Activated CD4-positive, alpha-beta T cell treated with anti-CD3 and anti-CD28 coated beads for 36 hours (primary cell): Measurements from ENCODE around the gene PRR5L. TPM values are rescaled to one million over a fixed set of nuclear protein-coding genes. Genes with fewer than 3 reads are reported as not detected.

Experiments used
- ATAC-seq: fragments of 200-7000 bp; cut with Tn5 transposase; one replicate; pipeline ENCODE4 v1.10.0; 2021; ENCODE audit warnings: mild to moderate bottlenecking, moderate library complexity
- CTCF ChIA-PET: fragments of 350-600 bp; sonication (Branson Sonifier 250); formaldehyde crosslinking; loops from one replicate; lab custom pipeline; 2021; ENCODE audit warnings: antibody characterized with exemption; lab: Charles Lee
- POLR2A ChIA-PET: fragments of 350-600 bp; sonication (Branson Sonifier 250); formaldehyde crosslinking; loops from one replicate; lab custom pipeline; 2021; ENCODE audit warnings: antibody characterized with exemption, inconsistent platforms; lab: Charles Lee
- DNase-seq: peaks from one replicate; pipeline ENCODE4 v3.0.0-alpha.2; 2020
- H3K27ac Mint-ChIP-seq: one replicate; pipeline ENCODE4 v1.8.0; 2021; ENCODE audit warnings: mixed read lengths
- H3K27me3 Mint-ChIP-seq: one replicate; pipeline ENCODE4 v1.8.0; 2021; ENCODE audit warnings: mixed read lengths
- H3K36me3 Mint-ChIP-seq: one replicate; pipeline ENCODE4 v1.8.0; 2021; ENCODE audit warnings: low read depth, mixed read lengths
- H3K4me1 Mint-ChIP-seq: one replicate; pipeline ENCODE4 v1.8.0; 2021; ENCODE audit warnings: mixed read lengths
- H3K4me3 Mint-ChIP-seq: one replicate; pipeline ENCODE4 v1.8.0; 2021; ENCODE audit warnings: mild to moderate bottlenecking, moderate library complexity, mixed read lengths
- H3K9me3 Mint-ChIP-seq: one replicate; pipeline ENCODE4 v1.8.0; 2021; ENCODE audit warnings: low read depth, mixed read lengths
- intact Hi-C, 2 experiments: fragments of 100-400 bp; cut with DNase I in 1 of 2; cut with micrococcal nuclease in 1 of 2; formaldehyde crosslinking; loops; one replicate each; pipeline versions ENCODE4 v1.14.2 to v1.15.1; 2022 to 2024; cut with DNase I, micrococcal nuclease
- total RNA-seq, 2 experiments: library from RNA; stranded (reverse); gene quantifications; one replicate each; pipeline ENCODE4 v1.2.3, GENCODE V29; 2021

PRR5L gene
- total RNA-seq, 2 experiments from 2014 or later, result 23.2 to 28.6 TPM

DNA sequence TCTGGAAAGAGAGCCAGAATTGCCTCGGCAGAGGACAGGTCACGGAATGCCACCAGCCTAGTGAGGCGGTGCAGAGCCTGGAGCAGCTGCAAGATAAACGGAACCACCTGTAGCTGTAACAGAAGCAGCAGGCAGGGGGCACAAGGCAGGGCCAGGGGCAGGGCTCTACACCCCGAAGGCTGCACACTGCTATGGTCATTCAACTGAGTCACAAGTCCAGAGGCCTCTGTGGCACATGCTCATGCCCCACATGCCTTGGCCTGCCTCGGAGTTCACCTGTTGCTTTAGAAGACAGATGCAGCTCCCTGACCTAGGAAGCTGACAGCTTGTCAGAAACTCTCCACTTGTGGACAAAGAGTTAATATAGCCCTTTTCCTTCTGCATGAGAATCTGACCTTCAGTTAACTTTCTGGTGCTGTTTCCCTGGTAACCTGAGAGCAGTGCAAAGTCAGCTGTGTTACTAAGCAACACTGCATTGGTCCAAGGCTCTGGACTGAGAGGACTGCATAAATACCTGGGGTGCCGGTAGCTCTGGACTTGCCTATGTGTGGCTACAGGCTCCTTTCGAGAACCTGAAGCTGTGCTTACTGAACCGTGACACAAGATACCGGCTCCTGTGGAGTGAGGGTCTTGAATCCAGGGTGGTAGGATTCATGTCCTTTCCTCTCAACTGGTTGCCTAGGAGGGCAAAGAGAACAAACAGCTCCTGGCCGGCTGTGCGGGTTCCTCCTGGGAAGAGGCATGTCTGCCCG lies 17.4 kb upstream of the PRR5L start:
- Mint-ChIP-seq H3K27me3 (no peaks in the 10 kb centered on the region), H3K27ac (no peak overlapping the region), H3K4me3 (no peak overlapping the region), H3K4me1 (peaks cover 2% of the 10 kb centered on the region), H3K36me3 (peaks cover 16% of the 10 kb centered on the region), H3K9me3 (no peaks in the 10 kb centered on the region)
- ATAC-seq, result no peak
- CTCF ChIA-PET, result interaction anchor here (0.6 to 4.4 kb wide), 6 partner anchors 9 to 370 kb away, joined by 3 to 17 read pairs (median 4); no protein-coding TSS in a partner anchor
- DNase-seq, result no peak
- POLR2A ChIA-PET, result no interaction called here
- intact Hi-C loops, result no loop called here

DNA sequence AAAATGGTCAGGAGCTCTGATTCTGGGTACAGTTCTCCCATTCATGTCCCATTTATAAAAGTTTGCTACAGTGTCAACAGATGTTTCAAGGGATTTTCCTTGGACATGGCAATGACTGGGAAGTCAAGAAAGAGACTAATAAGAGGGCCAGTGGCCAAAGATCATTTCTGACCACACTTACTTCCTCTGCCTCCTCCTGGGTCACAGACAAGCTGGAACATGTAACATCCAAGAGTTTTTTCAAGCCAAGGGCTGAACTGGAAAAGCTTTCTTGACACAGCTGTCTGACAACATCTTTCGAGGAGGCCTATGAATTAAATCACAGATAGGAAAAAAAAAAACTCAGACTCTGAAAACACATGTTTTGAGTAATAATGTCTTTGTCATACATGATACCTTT lies 15.6 kb upstream of the PRR5L start:
- POLR2A ChIA-PET, result no interaction called here
- H3K4me3 Mint-ChIP-seq, result no peak overlapping the region

DNA sequence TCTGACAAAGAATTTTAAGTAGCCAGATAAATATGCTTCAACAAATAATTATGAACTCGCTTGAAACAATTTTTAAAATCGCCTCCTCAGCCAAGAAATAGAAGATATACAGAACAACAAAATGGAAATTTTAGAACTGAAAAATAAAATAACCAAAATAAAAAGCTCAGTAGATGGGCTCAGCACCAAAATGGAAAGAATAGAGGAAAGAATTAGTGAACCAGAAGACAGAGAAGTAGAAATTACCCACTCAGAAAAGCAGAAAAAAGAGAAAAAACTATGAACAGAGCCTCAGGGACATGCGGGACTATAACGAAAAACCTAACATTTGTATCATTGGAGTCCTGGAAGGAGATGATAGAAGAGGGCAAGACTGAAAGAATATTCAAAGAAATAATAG lies 14.2 kb upstream of the PRR5L start:
- Mint-ChIP-seq H3K4me3 (no peak overlapping the region), H3K27me3 (no peaks in the 10 kb centered on the region), H3K9me3 (no peaks in the 10 kb centered on the region), H3K27ac (no peak overlapping the region), H3K4me1 (peaks cover 7% of the 10 kb centered on the region), H3K36me3 (peaks cover 5% of the 10 kb centered on the region)
- ATAC-seq (no peak), DNase-seq (no peak)
- ChIA-PET POLR2A (no interaction called here), CTCF (interaction anchor here (0.6 to 4.4 kb wide), 4 partner anchors 15 to 282 kb away, joined by 4 to 17 read pairs (median 6); no protein-coding TSS in a partner anchor)
- intact Hi-C loops, result loop anchor here in 1 of 2 experiments (10.0 kb wide), 1 partner anchor 1367 kb away; the partner anchor contains the start of genes APIP and PDHX

More for the DNA sequence above, 15.6 kb upstream of the PRR5L start:
- intact Hi-C loops, result loop anchor here in 1 of 2 experiments (10.0 kb wide), 1 partner anchor 1366 kb away; the partner anchor contains the start of genes APIP and PDHX
- CTCF ChIA-PET, result interaction anchor here (0.7 to 4.4 kb wide), 5 partner anchors 8 to 213 kb away, joined by 3 to 17 read pairs (median 4); no protein-coding TSS in a partner anchor
- peaks cover 5% of the 10 kb centered on the region for H3K36me3 Mint-ChIP-seq
- no peaks in the 10 kb centered on the region for H3K27me3 Mint-ChIP-seq
- H3K27ac Mint-ChIP-seq, result no peak overlapping the region
- ATAC-seq (no peak), DNase-seq (no peak)
- peaks cover 7% of the 10 kb centered on the region for H3K4me1 Mint-ChIP-seq
- no peaks in the 10 kb centered on the region for H3K9me3 Mint-ChIP-seq

DNA sequence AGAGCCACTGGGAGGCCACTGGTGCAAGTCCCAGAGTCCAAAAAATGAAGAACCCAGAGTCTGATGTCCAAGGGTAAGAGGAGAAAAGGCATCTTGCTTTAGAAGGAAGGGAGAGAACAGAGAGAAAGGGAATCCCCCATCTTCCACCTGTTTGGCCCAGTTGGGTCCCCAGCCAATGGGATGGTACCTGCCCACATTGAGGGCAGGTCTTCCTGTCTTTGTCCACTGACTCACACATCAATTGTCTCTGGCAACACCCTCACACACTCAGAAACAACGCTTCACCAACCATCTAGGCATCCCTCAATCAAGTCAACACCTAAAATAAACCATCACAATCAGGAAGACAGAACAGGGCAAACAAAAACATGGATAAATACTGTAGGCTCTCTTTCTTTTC lies 13.2 kb upstream of the PRR5L start:
- H3K27me3 Mint-ChIP-seq, result no peaks in the 10 kb centered on the region
- intact Hi-C loops, result loop anchor here in 1 of 2 experiments (10.0 kb wide), 1 partner anchor 1368 kb away; the partner anchor contains the start of genes APIP and PDHX
- ChIA-PET POLR2A (no interaction called here), CTCF (no interaction called here)
- H3K27ac Mint-ChIP-seq, result no peak overlapping the region
- H3K4me1 Mint-ChIP-seq, result peaks cover 12% of the 10 kb centered on the region
- H3K36me3 Mint-ChIP-seq, result peaks cover 2% of the 10 kb centered on the region
- DNase-seq (no peak), ATAC-seq (no peak)
- H3K9me3 Mint-ChIP-seq, result no peaks in the 10 kb centered on the region
- H3K4me3 Mint-ChIP-seq, result no peak overlapping the region

DNA sequence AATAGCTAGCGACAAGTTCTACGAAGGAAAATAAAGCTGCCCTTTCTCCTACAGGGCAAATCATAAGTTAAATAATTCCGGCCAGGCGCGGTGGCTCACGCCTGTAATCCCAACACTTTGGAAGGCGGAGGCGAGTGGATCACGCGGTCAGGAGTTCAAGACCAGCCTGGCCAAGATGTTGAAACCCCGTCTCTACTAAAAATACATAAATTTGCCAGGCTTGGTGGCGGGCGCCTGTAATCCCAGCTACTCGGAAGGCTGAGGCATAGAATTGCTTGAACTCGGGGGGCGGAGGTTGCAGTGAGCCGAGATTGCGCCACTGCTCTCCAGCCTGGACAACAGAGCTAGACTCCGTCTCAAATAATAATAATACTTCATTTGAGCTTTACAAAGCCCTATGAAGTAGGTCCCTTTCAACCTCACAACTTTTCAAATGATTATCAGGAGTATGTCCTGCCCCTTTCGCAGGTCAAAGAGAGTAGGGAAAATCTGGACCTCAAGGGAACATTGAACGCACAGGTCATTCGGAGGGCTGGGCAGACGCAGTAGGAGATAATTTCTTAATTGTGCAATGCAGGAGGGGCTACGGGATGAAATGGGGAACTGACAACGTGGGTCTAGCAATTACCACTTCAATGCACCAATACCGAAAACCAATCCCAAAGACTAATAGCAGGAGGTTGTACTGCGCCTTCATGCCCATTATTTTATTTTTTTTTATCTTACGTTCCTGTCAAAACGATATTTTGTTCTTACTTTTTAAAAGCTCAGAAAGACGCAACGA lies 7.5 kb upstream of the PRR5L start:
- ChIA-PET CTCF (interaction anchor here (0.6 to 8.9 kb wide), 9 partner anchors 9 to 669 kb away, joined by 3 to 144 read pairs (median 3); no protein-coding TSS in a partner anchor), POLR2A (no interaction called here)
- H3K36me3 Mint-ChIP-seq, result no peaks in the 10 kb centered on the region
- H3K4me3 Mint-ChIP-seq, result peak overlapping the region; percentile 83
- intact Hi-C loops, result loop anchor here (1.0 to 10.0 kb wide), 8 partner anchors 66 to 1374 kb away; partner anchors contain the start of genes TRAF6 (in 2 of the 2), TRIM44 (in 2 of the 2), APIP (in 1 of the 2) and PDHX (in 1 of the 2)
- no peaks in the 10 kb centered on the region for H3K27me3 Mint-ChIP-seq
- H3K9me3 Mint-ChIP-seq, result no peaks in the 10 kb centered on the region
- no peak for DNase-seq
- peak overlapping the region; percentile 90 for H3K27ac Mint-ChIP-seq
- H3K4me1 Mint-ChIP-seq, result peaks cover 34% of the 10 kb centered on the region
- no peak for ATAC-seq

DNA sequence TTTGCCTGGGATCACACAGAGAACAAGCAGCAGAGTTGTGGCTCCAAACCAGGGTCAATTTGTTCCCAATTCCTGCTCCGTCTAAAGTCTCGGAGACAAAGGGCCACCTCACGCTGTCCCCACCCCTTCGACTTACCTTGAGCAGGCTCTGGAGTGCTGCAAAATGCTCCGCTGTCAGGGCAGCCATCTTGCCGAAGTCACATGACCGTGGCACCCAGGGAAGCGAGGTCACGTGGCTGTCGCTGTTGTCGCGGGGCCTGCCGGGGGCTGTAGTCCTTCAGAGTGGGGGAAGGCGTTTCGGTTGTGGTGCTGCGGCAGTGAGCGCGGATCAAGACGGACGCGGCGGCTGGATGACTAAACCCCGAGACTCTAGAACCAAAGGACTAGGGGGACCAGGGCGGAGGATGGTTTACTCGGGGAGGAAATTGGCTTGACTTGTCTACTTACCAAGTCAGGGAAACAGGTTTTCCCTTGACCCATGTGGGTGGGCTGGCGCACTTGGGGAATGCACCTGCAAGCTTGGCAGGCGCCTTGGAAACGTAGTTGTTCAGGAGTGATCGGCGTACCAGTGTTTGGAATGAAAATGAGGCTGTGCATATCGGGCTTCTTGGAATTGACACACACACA lies 6.7 kb upstream of the PRR5L start, which contains the start of gene COMMD9:
Gene COMMD9, minus strand, starts transcription at position 199 of the 627 bp plus-strand sequence. Its CDS starts 12 bp downstream, at position 187.
- Mint-ChIP-seq H3K27ac (peak within 1 kb of the TSS; percentile 90), H3K27me3 (no peaks in the 10 kb centered on the region), H3K36me3 (no peaks in the 10 kb centered on the region), H3K9me3 (no peaks in the 10 kb centered on the region), H3K4me3 (peak within 1 kb of the TSS; percentile 83), H3K4me1 (peaks cover 34% of the 10 kb centered on the region)
- DNase-seq (peak; percentile 98), ATAC-seq (peak; percentile 99)
- CTCF ChIA-PET, result interaction anchor here (0.6 to 8.9 kb wide), 14 partner anchors 9 to 487 kb away, joined by 3 to 144 read pairs (median 4); no protein-coding TSS in a partner anchor
- intact Hi-C loops, result loop anchor here (1.0 to 10.0 kb wide), 8 partner anchors 65 to 1375 kb away; partner anchors contain the start of genes TRAF6 (in 2 of the 2), TRIM44 (in 2 of the 2), APIP (in 1 of the 2) and PDHX (in 1 of the 2)
- POLR2A ChIA-PET, result no interaction called here

DNA sequence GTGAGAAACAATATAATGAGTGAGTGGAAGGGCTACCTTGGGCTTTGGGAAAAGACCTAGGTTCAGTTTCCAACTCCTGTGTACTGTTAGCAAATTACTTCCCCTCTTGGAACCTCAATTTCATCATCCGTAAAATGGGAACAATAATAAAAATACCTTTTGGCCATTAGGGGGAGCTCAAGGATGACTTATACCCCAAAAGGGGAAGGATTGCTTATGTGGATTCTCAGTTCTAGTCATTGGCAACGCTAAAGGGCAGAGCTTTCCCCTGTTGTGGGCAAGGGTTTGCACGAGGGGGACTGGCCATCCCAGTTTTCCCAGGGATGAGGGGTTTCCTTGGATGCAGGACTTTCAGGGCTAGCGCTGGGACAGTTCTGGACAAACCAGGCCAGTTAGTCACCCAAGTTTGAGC lies 3.8 kb upstream of the PRR5L start:
- Mint-ChIP-seq H3K36me3 (no peaks in the 10 kb centered on the region), H3K4me3 (no peak overlapping the region), H3K27ac (peak overlapping the region; percentile 13), H3K9me3 (no peaks in the 10 kb centered on the region), H3K4me1 (peaks cover 29% of the 10 kb centered on the region), H3K27me3 (no peaks in the 10 kb centered on the region)
- ATAC-seq (peak; percentile 10), DNase-seq (peak; percentile 25)
- intact Hi-C loops, result loop anchor here (1.0 to 5.0 kb wide), 8 partner anchors 60 to 452 kb away; no protein-coding TSS in a partner anchor
- ChIA-PET POLR2A (interaction anchor here (1.0 kb wide), 1 partner anchor 200 kb away, joined by 4 read pairs; no protein-coding TSS in a partner anchor), CTCF (interaction anchor here (0.7 to 8.9 kb wide), 41 partner anchors 9 to 460 kb away, joined by 3 to 144 read pairs (median 4); no protein-coding TSS in a partner anchor)

DNA sequence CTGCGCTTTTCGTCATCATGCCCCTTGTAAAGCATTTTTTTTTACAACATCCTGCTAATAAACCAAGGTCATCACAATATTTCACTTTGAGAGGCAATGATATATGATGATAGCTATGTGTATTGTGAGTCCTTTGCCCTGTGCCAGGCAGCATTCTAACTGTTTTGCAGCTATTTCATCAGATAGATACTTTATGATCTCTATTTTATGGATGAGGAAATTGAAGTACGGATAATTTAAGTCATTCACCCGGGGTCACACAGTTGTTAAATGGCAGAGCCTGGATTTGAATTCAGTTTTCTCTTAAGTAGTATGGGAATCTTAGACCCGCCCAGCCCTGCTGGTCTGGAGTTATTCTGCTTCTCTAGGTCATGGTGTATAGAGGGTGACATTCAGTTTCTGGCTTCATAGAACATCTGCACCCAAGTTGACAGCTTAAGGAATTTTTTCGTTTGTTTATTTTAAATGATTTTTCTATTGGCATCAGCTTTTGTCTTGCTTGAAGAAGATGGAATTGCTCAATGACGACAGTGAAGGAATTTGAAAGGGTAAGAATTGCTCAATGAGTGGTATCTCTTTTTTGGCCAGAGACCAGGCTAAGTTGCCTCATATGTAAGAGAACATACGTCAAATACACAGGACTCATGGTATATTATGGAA lies 926 bp downstream of the PRR5L start:
- CTCF ChIA-PET, result interaction anchor here (0.6 to 8.9 kb wide), 6 partner anchors 13 to 196 kb away, joined by 3 to 144 read pairs (median 4); no protein-coding TSS in a partner anchor
- Mint-ChIP-seq H3K27ac (no peak overlapping the region), H3K9me3 (no peaks in the 10 kb centered on the region), H3K4me3 (no peak overlapping the region), H3K36me3 (no peaks in the 10 kb centered on the region), H3K27me3 (peaks cover 6% of the 10 kb centered on the region), H3K4me1 (peaks cover 7% of the 10 kb centered on the region)
- ATAC-seq (no peak), DNase-seq (no peak)
- POLR2A ChIA-PET, result no interaction called here
- intact Hi-C loops, result no loop called here

DNA sequence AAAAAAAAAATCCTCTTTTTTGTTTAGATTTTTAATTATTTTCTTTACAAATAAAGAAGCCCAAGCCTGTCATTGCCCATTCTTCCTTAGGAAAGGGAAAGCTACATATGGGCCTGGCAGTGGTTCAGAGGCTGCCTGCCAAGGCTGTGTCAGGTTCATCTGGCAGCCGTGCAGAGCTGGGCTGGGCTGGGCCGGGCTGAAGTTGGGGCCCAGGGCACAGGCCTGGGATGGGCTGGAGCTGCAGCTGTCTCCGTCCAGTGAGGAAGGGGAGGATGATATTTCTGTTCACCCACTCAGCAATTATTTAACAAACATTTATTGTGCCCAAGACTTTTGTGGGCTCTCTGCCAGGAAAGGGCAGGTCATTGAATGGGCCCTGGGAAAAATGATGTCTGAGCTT lies 4.6 kb downstream of the PRR5L start:
- ChIA-PET POLR2A (no interaction called here), CTCF (interaction anchor here (0.7 to 2.8 kb wide), 6 partner anchors 8 to 192 kb away, joined by 3 to 11 read pairs (median 4); no protein-coding TSS in a partner anchor)
- Mint-ChIP-seq H3K4me1 (no peaks in the 10 kb centered on the region), H3K36me3 (no peaks in the 10 kb centered on the region), H3K4me3 (no peak overlapping the region), H3K27ac (no peak overlapping the region), H3K9me3 (no peaks in the 10 kb centered on the region), H3K27me3 (peaks cover 6% of the 10 kb centered on the region)
- DNase-seq (no peak), ATAC-seq (no peak)
- intact Hi-C loops, result no loop called here

DNA sequence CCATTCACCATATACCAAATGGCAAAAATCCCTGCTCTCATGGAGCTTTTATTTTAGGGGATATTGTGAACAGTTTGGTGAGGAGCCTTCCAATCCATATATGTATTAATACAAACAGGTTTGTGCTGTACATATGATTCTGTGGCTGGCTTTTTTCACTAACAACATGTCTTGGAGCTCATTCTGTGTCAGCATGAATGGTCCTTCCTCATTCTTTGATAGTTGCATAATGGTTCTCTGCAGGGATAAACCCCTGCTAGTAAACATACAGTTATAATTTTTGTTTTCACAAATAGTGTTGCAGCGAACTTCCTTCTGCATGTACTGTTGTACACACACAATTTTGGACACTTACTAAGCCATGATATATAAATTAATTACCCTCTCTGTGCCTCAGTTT lies 8.3 kb downstream of the PRR5L start:
- H3K27ac Mint-ChIP-seq, result no peak overlapping the region
- no peak for DNase-seq
- ChIA-PET CTCF (interaction anchor here (0.6 to 1.9 kb wide), 5 partner anchors 11 to 188 kb away, joined by 3 to 7 read pairs (median 5); no protein-coding TSS in a partner anchor), POLR2A (no interaction called here)
- H3K9me3 Mint-ChIP-seq, result no peaks in the 10 kb centered on the region
- peaks cover 10% of the 10 kb centered on the region for H3K4me1 Mint-ChIP-seq
- no peak for ATAC-seq
- no peaks in the 10 kb centered on the region for H3K36me3 Mint-ChIP-seq
- H3K4me3 Mint-ChIP-seq, result no peak overlapping the region
- intact Hi-C loops, result no loop called here
- peaks cover 10% of the 10 kb centered on the region for H3K27me3 Mint-ChIP-seq
